GM12875 (cell line): ENCODE data around the gene DAB1.

Source experiments
- H3K4me3 ChIP-seq: one replicate; pipeline ENCODE4 v1.5.1; 2011; ENCODE audit warnings: low read depth, low read length, control low read depth
- CTCF ChIP-seq: IDR thresholded peaks from 2 replicates; pipeline ENCODE4 v1.5.1; 2011; ENCODE audit warnings: low read depth, mild to moderate bottlenecking, control low read depth, inconsistent platforms, low read length, moderate library complexity, borderline replicate concordance; ENCODE audit not compliant: insufficient read depth

Gene DAB1

GRCh38 chr1:57204942-57205787 lies 218.7 kb downstream of the DAB1 start:
- no peak for TF ChIP-seq CTCF
- H3K4me3 ChIP-seq: no peak overlapping the region

GRCh38 chr1:57204091-57204490 lies 219.8 kb downstream of the DAB1 start:
- no peak overlapping the region for H3K4me3 ChIP-seq
- TF ChIP-seq CTCF: no peak

- TF ChIP-seq CTCF: no peak
- no peak overlapping the region for H3K4me3 ChIP-seq
These were observed 221.6 kb downstream of the DAB1 start for GRCh38 chr1:57202241-57202640.

GRCh38 chr1:57198912-57199311 lies 224.9 kb downstream of the DAB1 start:
- H3K4me3 ChIP-seq: no peak overlapping the region
- no peak for TF ChIP-seq CTCF

- TF ChIP-seq CTCF: no peak
These were observed 228.4 kb downstream of the DAB1 start for GRCh38 chr1:57195436-57195941.

GRCh38 chr1:57192222-57192621 lies 231.6 kb downstream of the DAB1 start:
- no peak overlapping the region for H3K4me3 ChIP-seq
- TF ChIP-seq CTCF: no peak

More at GRCh38 chr1:57195436-57195941, 228.4 kb downstream of the DAB1 start:
- no peak overlapping the region for H3K4me3 ChIP-seq

GRCh38 chr1:57190898-57191297 lies 233.0 kb downstream of the DAB1 start:
- no peak overlapping the region for H3K4me3 ChIP-seq
- TF ChIP-seq CTCF: no peak
